Measurements from ENCODE around the gene STAMBP. TPM values are rescaled to one million over a fixed set of nuclear protein-coding genes. Genes with fewer than 3 reads are reported as not detected.

Gene STAMBP
- polyA plus RNA-seq, 1 experiment, result 48.4 TPM

- no peak for DNase-seq (ENCODE audit: low read depth)
- ChIA-PET CTCF (interaction anchor here (0.7 kb wide), 1 partner anchor 21 kb away, joined by 3 read pairs; no protein-coding TSS in a partner anchor), POLR2A (no interaction called here)
- TF ChIP-seq CTCF (IDR thresholded peaks at IDR 0.05; ENCODE audit: insufficient read depth, low read depth, low read length), result no peak
- Histone ChIP-seq H3K4me3 (ENCODE audit: low read depth, low read length) (no peak overlapping the region), H3K27me3 (ENCODE audit: control insufficient read depth, insufficient read depth, low read length) (no peaks in the 10 kb centered on the region), H3K36me3 (ENCODE audit: control insufficient read depth, insufficient read depth, low read length) (peaks cover 6% of the 10 kb centered on the region)
Observed at GRCh38 chr2:73841912-73842738, 13.4 kb downstream of the STAMBP start.

GRCh38 chr2:73842739-73843019, 13.9 kb downstream of the STAMBP start:
- Histone ChIP-seq H3K4me3 (ENCODE audit: low read depth, low read length) (no peak overlapping the region), H3K36me3 (ENCODE audit: control insufficient read depth, insufficient read depth, low read length) (peaks cover 9% of the 10 kb centered on the region), H3K27me3 (ENCODE audit: control insufficient read depth, insufficient read depth, low read length) (no peaks in the 10 kb centered on the region)
- DNase-seq (ENCODE audit: low read depth), result no peak
- POLR2A ChIA-PET, result no interaction called here
- CTCF ChIA-PET, result interaction anchor here (2.5 kb wide), 1 partner anchor 19 kb away, joined by 10 read pairs; no protein-coding TSS in a partner anchor
- no peak for TF ChIP-seq CTCF (IDR thresholded peaks at IDR 0.05; ENCODE audit: insufficient read depth, low read depth, low read length)

GRCh38 chr2:73844087-73844486, 15.3 kb downstream of the STAMBP start:
- ChIA-PET POLR2A (no interaction called here), CTCF (interaction anchor here (0.6 to 2.5 kb wide), 4 partner anchors 17 to 21 kb away, joined by 3 to 10 read pairs (median 3); no protein-coding TSS in a partner anchor)
- Histone ChIP-seq H3K4me3 (ENCODE audit: low read depth, low read length) (no peak overlapping the region), H3K27me3 (ENCODE audit: control insufficient read depth, insufficient read depth, low read length) (no peaks in the 10 kb centered on the region), H3K36me3 (ENCODE audit: control insufficient read depth, insufficient read depth, low read length) (peaks cover 9% of the 10 kb centered on the region)
- no peak for TF ChIP-seq CTCF (IDR thresholded peaks at IDR 0.05; ENCODE audit: insufficient read depth, low read depth, low read length)
- DNase-seq (ENCODE audit: low read depth), result no peak

GRCh38 chr2:73850009-73850408, 21.2 kb downstream of the STAMBP start:
- Histone ChIP-seq H3K36me3 (ENCODE audit: control insufficient read depth, insufficient read depth, low read length) (peaks cover 15% of the 10 kb centered on the region), H3K27me3 (ENCODE audit: control insufficient read depth, insufficient read depth, low read length) (no peaks in the 10 kb centered on the region), H3K4me3 (ENCODE audit: low read depth, low read length) (no peak overlapping the region)
- no peak for TF ChIP-seq CTCF (IDR thresholded peaks at IDR 0.05; ENCODE audit: insufficient read depth, low read depth, low read length)
- CTCF ChIA-PET, result no interaction called here
- POLR2A ChIA-PET, result no interaction called here
- no peak for DNase-seq (ENCODE audit: low read depth)

- ChIA-PET CTCF (no interaction called here), POLR2A (no interaction called here)
- H3K36me3 ChIP-seq (ENCODE audit: control insufficient read depth, insufficient read depth, low read length), result peaks cover 9% of the 10 kb centered on the region
- H3K27me3 ChIP-seq (ENCODE audit: control insufficient read depth, insufficient read depth, low read length), result no peaks in the 10 kb centered on the region
- no peak for DNase-seq (ENCODE audit: low read depth)
- no peak overlapping the region for H3K4me3 ChIP-seq (ENCODE audit: low read depth, low read length)
- TF ChIP-seq CTCF (IDR thresholded peaks at IDR 0.05; ENCODE audit: insufficient read depth, low read depth, low read length), result peak; percentile 22; the same call in 1 of the 2 replicates
Observed at GRCh38 chr2:73851274-73851673, 22.5 kb downstream of the STAMBP start.
